RPMI8226 (cell line): ENCODE measurements around the gene HLA-B.

ENCODE experiments used
- DNase-seq: peaks from one replicate; pipeline ENCODE4 v3.0.0-alpha.2; 2015

The HLA-B gene

DNA sequence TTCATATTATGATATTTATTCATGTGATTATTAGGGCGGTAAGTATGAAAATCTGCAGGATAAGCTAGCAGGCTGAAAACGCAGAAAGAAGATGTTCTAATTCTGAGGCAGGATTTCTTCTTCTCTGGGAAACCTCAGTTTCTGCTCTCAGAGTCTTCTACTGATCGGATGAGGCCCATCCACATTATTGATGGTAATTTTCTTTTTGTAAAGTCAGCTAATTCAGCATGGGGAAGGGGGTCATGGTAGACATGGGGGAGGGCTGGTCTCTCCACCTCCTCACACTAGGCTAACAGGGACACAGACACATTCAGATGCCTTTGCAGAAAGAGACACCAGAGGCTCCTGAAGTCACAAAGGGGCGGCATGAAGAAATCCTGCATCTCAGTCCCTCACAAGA lies 24.7 kb upstream of the HLA-B start:
- no peak for DNase-seq

DNA sequence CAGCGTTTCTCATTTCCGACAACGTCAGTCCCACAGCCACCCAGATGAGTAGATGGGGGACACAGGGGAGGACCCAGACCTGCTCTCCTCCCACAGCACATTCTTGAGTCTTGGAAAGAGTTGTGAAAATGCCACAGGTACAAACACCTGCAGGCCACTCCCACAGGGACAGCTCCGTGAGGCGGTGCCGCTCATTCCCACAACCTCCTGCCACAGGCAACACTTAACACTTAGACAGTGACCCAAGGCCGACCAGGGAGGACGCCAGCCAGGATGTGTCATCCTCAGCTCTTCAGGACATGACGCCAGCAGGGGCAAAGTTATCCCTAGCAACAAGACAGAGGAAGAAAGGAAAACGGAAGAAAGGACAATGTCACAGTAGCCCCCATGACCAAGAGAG lies 22.9 kb upstream of the HLA-B start:
- DNase-seq = no peak

DNA sequence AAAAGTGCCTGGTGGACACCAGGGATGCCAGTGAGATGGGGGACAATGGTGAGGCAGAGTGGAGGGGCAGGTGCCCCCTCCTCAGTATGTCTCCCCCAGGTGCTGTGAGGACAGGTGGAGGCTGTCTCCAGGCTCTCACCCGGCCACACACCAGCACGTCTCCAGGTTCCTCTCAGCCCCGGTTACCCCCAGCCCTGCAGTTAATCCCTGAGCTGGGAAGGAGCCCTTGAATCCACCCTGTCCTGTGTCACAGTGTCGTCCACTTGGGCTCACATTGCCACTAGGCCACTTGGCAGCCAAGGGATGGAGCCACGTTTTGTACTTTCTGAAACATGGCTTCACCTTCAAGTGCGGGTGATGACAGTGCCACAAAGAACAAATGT lies 21.7 kb upstream of the HLA-B start:
- DNase-seq = no peak

DNA sequence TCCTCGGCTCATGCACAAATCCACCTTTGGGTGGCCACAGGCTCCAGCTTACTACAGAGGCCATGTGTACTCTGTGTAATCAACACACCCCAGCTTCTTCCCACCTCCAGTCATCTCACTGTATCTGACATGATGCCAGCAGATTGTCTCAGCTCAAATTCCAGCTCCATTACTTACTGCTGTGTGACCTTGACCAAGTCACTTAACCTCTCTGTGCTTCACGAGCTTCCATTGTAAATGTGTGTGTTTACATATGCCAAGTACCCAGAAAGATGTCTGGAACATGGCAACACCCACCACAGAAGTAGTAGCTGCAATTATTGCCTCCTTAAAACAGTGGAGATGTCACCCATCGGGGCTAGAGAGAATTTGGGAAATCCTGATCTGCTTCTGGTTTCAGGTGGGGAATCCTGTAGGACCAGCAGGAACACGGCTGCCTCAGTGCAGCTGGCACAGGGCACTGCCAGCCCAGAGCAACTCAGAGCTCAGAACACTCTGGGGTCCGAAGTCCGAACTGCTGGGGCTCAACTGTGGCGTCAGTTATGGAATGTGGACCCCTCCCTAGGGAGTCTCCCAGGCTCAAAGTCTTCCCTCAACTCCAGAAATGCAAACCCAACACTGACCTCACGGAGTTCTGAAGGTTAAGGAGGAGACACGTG lies 21.2 kb upstream of the HLA-B start:
- DNase-seq = no peak

DNA sequence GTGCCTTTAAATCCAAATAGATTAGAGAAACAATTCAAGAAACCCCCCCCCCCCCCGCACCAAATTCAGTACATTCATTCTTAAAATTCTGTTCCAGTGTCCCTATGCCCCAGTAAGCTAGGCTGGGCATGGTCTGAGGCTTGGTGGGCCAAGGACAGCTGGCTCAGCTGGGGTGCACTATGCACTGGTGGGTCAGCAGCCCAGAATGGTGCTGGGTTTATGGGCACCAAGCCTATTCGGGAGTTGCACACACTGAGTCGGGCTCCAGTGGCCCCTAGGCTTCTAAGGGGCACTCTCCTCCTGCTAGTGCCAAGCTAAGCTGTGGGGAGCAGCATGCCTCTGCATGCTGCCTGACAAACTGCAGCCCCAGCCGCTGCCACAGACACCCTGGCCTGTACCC lies 20.1 kb upstream of the HLA-B start:
- no peak for DNase-seq

DNA sequence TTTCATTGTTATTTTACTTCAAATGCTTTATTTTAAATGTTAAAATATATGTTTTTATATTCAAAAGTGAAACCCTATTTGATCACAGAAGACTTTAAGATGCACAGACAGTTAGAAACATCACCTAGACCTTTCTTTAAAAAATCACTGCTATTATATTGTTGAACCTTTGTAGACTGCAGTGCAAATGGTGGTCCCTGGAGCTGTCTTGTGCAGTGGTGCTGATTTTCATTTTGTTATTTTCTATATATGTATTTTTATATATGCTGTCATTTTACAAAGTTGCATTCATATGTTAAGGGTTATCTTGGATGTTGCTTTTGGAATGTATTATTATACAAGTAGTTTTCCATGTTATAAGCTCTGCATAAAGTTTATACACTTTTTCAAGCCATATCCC lies 18.7 kb upstream of the HLA-B start:
- no peak for DNase-seq

DNA sequence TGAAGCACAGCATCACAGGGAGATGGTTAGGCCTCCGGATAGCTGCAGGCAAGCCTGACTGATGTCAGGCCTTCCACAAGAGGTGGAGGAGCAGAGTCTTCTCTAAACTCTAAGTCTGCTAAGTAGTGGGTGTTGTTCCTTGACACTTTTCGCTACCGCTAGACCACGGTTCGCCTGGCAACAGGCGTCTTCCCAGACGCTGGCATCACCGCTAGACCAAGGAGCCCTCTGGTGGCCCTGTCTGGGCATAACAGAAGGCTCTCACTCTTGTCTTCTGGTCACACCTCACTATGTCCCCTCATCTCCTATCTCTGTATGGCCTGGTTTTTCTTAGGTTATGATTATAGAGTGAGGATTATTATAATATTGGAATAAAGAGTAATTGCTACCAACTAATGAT lies 17.1 kb upstream of the HLA-B start:
- DNase-seq = peak; percentile 31

DNA sequence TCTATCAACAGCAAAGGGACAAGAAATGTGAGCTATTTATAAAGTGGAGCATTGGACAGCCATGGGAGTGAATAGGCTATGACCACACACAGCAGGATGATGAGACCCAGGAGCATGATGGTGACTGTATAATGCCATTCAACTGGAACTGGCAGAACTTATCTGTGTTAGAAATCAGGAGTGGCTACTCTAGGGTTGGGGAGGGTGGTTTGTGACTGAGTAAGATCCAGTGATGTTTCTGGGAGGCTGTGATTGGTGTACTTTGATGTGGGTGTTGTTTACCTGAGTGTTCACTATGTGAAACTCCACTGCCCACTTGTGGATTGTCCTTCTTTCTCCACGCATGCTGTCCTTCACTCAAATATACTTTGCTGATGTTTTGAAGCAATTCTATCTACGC lies 11.5 kb upstream of the HLA-B start:
- DNase-seq = no peak

DNA sequence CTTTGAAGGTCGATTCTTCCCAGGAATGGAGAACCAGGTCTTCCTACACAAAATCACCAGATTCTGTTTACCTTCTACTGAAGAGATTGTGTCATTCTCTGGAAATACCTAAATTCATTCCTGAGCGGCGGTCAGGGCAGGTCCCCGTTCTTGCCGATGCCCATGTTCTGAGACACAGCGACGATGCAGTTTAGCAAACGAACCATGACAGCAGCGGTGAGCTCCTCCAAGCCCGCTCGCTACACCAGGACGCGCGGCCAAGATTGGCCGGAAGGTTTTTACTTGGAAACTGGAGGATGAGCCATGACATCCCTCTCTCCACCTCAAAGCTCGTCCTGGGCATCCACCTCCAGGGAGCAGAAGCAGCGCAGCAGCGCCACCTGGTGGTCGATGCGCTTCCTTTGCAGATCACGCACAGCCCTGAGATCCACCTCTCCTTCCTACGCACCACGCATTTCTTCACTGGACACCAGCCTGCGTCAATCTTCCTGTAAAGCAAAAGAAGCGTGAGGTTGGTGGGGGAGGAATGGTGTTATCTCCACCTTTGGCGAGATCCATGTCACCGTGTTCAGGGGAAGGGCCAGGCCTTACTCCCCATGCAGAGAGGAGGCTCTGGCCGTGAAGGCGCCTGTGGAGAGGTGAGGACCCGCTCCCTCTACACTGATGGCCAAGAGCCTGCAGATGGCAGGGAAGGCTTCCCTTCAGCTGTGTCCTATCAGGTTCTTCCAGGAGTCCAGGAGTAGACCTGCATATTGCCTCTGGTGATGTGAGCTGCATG lies 9.9 kb upstream of the HLA-B start:
- peak; percentile 92 for DNase-seq

DNA sequence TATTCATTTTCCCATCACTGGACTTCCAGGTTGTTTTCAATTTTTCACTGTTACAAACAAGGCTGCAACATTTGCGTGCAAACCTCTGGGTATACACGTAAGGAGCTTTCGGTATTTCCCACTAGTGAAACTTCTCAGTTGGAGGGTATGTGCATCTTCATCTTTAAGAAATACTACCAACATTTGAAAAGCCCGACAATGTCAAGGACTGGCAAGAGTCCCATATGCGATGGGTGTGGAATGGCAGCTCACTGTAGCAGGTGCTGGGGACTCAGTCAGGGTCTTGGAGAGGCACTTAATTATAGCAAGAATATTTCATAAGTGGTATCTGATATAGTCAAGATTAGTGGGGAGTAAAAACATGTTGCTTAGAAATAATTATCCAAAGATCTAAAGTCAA lies 8.9 kb upstream of the HLA-B start:
- no peak for DNase-seq

DNA sequence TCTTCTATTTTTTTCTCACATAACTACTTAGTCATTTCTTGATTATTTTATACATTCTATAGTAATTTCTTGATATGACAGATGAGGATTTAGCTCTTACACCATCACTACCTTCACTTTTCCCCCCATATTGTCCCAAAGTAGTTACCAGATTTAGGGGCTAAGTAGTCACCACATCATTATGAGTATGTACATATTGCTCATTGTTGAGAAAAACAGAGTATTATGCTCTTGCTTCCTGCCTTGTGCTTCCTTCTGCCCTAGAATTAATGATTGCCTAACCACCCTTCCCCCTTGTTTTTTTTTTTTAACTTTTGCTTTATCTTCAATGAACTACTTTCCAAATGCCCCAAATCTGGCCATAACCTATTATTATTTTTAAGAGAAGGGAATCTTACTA lies 6.8 kb upstream of the HLA-B start:
- DNase-seq = no peak

DNA sequence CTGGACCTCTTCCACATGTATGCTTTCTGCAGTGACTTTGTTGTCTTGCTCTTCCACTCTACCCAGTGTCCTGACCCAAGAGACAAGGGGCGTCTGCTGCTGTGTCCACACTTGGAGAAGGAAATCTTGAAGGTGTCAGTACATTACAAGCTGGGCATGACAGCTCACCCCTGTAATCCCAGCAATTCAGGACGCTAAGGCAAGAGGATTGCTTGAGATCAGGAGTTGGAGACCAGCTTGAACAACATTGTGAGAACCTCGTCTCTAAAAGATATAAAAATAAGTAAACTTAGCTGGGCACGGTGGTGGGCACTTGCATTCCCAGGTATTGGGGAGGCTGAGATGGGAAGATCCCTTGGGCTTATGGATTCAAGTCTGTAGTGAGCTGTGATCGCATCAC lies 5.8 kb upstream of the HLA-B start:
- no peak for DNase-seq

DNA sequence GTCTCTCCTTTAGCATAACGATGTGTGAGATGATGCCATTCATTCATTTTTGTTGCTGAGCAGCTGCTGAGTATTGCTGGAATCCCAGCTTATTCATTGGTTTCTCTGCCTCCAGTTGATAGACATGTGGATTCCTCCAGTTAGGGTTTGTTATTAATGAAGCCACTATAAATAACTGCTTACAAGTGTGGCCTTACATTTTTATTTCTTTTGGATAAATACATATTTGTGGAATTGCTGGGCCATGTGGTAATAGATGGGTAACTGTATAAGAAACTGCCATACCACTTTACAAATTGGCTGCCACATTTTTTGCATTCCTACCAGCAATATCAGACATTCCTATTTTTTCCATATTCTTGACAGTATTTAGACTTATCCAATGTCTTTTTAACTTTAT lies 2.6 kb upstream of the HLA-B start:
- no peak for DNase-seq

DNA sequence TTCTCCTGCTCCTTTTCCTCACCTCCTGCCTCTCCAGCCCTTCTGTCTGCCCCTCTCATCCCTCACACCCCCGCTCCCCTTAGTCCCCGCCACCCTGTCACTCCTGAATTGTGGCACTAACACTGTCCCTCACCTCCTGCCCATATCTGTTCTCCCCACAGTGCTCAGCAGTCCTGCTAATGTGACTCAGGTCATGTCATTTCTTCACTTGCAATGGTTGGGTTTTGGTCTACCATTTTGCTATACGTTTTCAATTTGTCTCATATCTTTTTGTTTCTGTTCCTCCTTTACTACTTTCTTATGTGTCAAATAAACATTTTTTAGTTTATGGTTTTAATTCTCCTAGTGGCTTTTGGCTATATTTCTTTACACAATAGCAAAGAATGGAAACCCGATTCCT lies 1.3 kb upstream of the HLA-B start:
- no peak for DNase-seq

DNA sequence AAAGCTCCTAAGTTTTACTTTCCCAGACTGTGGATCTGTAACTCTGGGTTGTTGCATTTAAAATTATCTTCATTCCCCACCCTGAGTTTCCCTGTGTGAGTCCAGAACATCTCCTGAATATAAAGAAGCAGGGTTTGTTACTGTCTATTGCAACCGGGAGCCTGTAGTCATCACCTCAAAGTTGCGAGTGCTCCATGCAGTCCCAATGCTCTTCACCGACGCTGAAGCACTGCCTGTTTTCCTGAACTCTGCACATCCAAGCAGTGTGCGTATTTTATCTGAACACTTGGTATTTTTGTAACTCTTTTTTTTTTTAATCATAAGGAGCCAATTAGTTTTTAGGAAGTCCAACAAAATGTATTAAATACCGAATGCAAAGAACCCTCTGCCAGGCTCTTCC lies 907 bp upstream of the HLA-B start:
- DNase-seq = no peak

DNA sequence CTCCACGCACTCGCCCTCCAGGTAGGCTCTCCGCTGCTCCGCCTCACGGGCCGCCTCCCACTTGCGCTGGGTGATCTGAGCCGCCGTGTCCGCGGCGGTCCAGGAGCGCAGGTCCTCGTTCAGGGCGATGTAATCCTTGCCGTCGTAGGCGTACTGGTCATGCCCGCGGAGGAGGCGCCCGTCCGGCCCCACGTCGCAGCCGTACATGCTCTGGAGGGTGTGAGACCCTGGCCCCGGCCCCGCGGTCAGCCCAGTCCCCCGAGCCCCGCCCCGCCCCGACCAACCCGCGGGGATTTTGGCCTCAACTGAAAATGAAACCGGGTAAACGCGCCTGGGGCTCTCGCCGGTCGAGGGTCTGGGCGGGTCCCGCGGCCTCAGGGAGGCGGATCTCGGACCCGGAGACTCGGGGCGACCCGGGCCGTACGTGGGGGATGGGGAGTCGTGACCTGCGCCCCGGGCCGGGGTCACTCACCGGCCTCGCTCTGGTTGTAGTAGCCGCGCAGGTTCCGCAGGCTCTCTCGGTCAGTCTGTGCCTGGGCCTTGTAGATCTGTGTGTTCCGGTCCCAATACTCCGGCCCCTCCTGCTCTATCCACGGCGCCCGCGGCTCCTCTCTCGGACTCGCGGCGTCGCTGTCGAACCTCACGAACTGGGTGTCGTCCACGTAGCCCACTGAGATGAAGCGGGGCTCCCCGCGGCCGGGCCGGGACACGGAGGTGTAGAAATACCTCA lies 598 bp downstream of the HLA-B start:
- DNase-seq = peak; percentile 69

DNA sequence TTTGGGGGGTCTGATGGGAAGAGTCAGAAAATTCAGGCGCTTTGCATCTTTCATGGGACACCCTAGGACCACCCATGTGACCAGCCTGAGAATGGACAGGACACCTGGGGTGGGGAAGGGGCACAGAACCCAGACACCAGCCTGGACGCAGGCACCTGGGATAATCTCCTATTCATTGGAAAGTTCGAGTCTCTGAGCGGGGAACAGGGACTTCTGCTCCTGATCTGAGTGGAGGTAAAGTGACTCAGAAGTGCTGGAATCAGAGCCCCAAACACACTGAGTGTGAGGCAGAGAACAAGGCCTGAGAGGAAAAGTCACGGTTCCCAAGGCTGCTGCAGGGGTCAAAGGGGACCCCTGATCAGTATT lies 1.4 kb downstream of the HLA-B start:
- no peak for DNase-seq

DNA sequence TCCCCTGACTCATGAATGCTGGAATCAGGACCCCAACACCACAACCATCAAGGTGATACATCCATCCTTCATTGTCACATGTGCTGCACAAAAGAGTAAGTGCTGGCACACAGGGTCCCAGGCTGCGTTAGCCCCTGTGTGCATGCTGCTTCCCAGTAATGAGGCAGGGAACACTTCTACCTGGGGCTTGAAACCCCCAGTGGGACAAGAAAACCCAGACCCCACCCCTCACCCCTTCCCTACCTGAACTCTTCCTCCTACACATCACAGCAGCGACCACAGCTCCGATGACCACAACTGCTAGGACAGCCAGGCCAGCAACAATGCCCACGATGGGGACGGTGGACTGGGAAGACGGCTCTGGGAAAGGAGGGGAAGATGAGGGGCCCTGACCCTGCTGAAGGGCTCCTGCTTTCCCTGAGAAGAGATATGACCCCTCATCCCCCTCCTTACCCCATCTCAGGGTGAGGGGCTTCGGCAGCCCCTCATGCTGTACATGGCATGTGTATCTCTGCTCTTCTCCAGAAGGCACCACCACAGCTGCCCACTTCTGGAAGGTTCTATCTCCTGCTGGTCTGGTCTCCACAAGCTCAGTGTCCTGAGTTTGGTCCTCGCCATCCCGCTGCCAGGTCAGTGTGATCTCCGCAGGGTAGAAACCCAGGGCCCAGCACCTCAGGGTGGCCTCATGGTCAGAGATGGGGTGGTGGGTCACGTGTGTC lies 2.0 kb downstream of the HLA-B start:
- DNase-seq = no peak

DNA sequence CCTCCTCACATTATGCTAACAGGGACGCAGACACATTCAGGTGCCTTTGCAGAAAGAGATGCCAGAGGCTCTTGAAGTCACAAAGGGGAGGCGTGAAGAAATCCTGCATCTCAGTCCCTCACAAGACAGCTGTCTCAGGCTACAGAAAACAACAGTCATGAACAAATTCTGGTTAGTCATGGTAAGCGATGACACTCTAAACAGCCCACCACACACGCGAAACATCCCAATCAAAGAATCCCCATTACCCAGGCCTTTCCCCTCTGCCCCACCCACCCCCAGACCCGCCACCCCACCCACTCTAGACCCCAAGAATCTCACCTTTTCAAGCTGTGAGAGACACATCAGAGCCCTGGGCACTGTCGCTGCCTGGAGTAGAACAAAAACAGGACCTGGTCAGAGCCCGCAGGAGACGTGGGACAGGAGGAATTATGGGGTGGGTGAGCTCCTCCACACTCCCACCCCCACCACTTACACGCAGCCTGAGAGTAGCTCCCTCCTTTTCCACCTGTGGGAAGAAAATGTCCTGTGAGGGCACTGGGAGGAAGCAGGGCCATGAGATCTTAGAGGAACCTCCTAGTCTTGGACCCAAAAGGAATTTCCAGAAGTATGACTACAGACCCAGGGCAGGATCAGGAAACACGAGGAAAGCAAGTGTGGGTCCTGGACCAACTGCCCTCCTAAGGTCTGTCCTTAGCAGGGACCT lies 2.7 kb downstream of the HLA-B start:
- no peak for DNase-seq

DNA sequence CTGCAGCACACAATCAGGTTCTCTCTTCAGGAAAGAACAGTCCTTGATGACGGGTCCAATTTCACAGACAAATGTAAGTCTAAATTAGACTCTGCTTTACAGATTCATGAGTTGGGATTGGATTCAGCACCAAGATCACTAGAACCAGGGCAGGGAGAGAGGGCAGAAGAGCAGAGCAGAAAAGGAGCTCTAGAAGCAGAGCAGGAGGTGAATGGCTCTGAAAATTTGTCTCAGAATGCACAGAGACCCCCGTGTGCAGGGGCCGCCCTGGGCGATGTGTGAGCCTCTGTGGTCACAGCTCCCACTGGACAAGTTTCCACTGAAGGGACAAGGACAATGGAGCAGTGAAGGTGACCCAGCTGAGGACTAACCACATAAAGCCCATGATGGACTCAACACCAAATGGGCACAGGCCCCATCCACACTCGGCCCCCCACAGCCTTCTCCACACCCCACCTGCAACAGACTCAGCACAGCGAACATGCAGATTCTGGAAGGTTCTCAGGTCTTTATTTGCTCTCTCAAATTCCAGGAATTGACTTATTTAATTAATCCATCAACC lies 3.5 kb downstream of the HLA-B start:
- DNase-seq = no peak

DNA sequence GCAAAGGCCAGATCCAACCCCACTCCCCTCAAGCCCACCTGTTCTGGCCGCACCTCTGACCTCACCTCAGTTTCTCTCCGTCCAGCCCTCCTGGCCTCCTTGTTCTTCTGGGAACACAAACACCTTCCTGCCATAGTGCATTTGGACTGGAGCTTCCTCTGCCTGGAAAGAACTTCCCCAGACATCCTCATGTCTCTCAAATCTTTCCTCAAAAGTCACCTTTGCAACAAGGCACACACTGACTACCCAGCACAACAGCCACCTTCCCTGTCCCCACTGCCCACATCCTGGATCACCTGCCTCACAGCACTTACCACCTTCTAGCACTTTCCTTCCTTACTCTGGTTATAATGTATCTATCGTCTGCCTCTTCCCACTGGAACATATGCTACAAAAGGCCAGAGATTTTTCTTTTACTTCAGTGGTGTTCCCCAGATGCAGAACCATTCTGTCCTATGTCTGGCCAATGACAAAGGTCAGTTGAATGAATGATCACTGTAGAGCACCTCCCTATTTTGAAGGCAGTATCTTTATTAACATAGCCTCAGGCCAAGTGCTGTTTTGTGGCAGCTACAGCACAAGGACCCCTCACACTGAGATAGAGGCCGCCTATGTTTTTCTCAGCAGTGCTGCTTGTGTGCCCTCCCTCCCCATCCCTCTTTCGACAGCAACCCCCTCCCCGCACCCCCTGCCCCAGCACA lies 4.1 kb downstream of the HLA-B start:
- no peak for DNase-seq

DNA sequence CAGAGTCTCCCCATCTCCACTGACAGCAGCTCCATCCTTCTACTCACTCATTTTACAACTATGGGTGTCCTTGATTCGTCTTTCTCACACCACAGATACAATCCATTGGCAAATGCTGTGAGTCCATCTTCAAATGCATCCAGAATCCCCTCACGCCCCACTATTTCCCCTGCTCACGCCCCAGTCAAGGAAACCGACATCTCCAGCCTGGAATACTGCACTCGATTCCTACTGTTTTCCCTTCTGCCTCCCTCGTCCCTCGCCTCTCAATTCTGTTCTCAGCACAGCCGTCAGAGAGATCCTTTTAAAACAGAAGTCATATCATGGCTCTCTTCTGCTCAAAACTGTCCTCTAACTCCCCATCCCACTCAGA lies 4.7 kb downstream of the HLA-B start:
- DNase-seq = no peak
